Measurements from ENCODE around the gene HAAO. TPM values are rescaled to one million over a fixed set of nuclear protein-coding genes. Genes with fewer than 3 reads are reported as not detected.

HAAO gene
- total RNA-seq, 1 donor = 0.43 TPM

- peak; percentile 87 for TF ChIP-seq CTCF (IDR thresholded peaks at IDR 0.05; ENCODE audit: insufficient read depth, low read depth, low read length)
- peak; percentile 84 for DNase-seq (ENCODE audit: low read depth)
- peak overlapping the region; percentile 7 for H3K4me3 ChIP-seq (ENCODE audit: low read depth, low read length)
Observed at GRCh38 chr2:42827647-42828486, 35.5 kb upstream of the HAAO start.

- no peak for TF ChIP-seq CTCF (IDR thresholded peaks at IDR 0.05; ENCODE audit: insufficient read depth, low read depth, low read length)
- no peak for DNase-seq (ENCODE audit: low read depth)
- no peak overlapping the region for H3K4me3 ChIP-seq (ENCODE audit: low read depth, low read length)
Observed at GRCh38 chr2:42826231-42826630, 33.8 kb upstream of the HAAO start.

- TF ChIP-seq CTCF (IDR thresholded peaks at IDR 0.05; ENCODE audit: insufficient read depth, low read depth, low read length) = no peak
- H3K4me3 ChIP-seq (ENCODE audit: low read depth, low read length) = no peak overlapping the region
- no peak for DNase-seq (ENCODE audit: low read depth)
Observed at GRCh38 chr2:42824454-42824807, 32.0 kb upstream of the HAAO start.

GRCh38 chr2:42823744-42824453 is 31.5 kb upstream of the HAAO start:
- H3K4me3 ChIP-seq (ENCODE audit: low read depth, low read length) = no peak overlapping the region
- TF ChIP-seq CTCF (IDR thresholded peaks at IDR 0.05; ENCODE audit: insufficient read depth, low read depth, low read length) = no peak
- DNase-seq (ENCODE audit: low read depth) = no peak

GRCh38 chr2:42819160-42819559 is 26.8 kb upstream of the HAAO start:
- no peak overlapping the region for H3K4me3 ChIP-seq (ENCODE audit: low read depth, low read length)
- DNase-seq (ENCODE audit: low read depth) = no peak
- TF ChIP-seq CTCF (IDR thresholded peaks at IDR 0.05; ENCODE audit: insufficient read depth, low read depth, low read length) = no peak

GRCh38 chr2:42815726-42816125 is 23.3 kb upstream of the HAAO start:
- DNase-seq (ENCODE audit: low read depth) = no peak
- no peak overlapping the region for H3K4me3 ChIP-seq (ENCODE audit: low read depth, low read length)
- TF ChIP-seq CTCF (IDR thresholded peaks at IDR 0.05; ENCODE audit: insufficient read depth, low read depth, low read length) = no peak

Data from fibroblast of villous mesenchyme (primary cell).